Breast epithelium (tissue), 4 donors: Measurements from ENCODE around the gene GABRA4. TPM values are rescaled to one million over a fixed set of nuclear protein-coding genes. Genes with fewer than 3 reads are reported as not detected.

Experiments
- DNase-seq, 2 donors: peaks; one replicate each; pipeline ENCODE4 v3.0.0-alpha.2; 2019; ENCODE audit warnings: low spot score in 2 of 2
- H3K27ac ChIP-seq, 2 donors: fragments of 200-600 bp; sonication (generic) in 1 of 2; one replicate each; pipeline ENCODE4 v1.5.1; 2016 to 2019; ENCODE audit warnings: mild to moderate bottlenecking in 1 of 2
- H3K27me3 ChIP-seq, 2 donors: fragments of 200-600 bp; sonication (generic) in 1 of 2; one replicate each; pipeline versions ENCODE4 v1.5.1 to v1.6.0; 2017 to 2019; ENCODE audit warnings: control low read depth in 1 of 2, mild to moderate bottlenecking in 1 of 2
- H3K36me3 ChIP-seq: fragments of 200-600 bp; one replicate; pipeline ENCODE4 v1.5.1; 2019
- H3K4me1 ChIP-seq, 2 donors: fragments of 200-600 bp; sonication (generic); one replicate each; pipeline ENCODE4 v1.5.1; 2016 to 2019; ENCODE audit warnings: control low read depth in 1 of 2
- H3K4me3 ChIP-seq, 3 donors: fragments of 200-600 bp; sonication (generic); 1 replicate in 2 of 3; 2 replicates in 1 of 3; pipeline ENCODE4 v1.5.1; 2016 to 2019; ENCODE audit warnings: mild to moderate bottlenecking in 3 of 3, moderate library complexity in 2 of 3
- H3K9me3 ChIP-seq, 2 donors: fragments of 200-600 bp; sonication (generic) in 1 of 2; one replicate each; pipeline ENCODE4 v1.5.1; 2016 to 2019; ENCODE audit warnings: control low read depth in 1 of 2
- POLR2A ChIP-seq: fragments of 450-650 bp; IDR thresholded peaks from one replicate; pipeline ENCODE4 v1.6.1; 2016; ENCODE audit warnings: antibody characterized with exemption, mild to moderate bottlenecking, moderate library complexity
- POLR2AphosphoS5 ChIP-seq, 3 donors: sonication (generic); formaldehyde crosslinking; IDR thresholded peaks; one replicate each; pipeline ENCODE4 v1.6.1; 2017; ENCODE audit warnings: antibody characterized with exemption in 3 of 3
- intact Hi-C: fragments of 100-400 bp; cut with DNase I; formaldehyde crosslinking; loops from one replicate; pipeline ENCODE4 v1.15.1; 2023; ENCODE audit warnings: low total_unique reads
- total RNA-seq, 3 donors: library from RNA; depleted of rRNA; stranded (reverse); fragments of >200 nt; gene quantifications; one replicate each; pipeline ENCODE4 v1.1.0, GENCODE V29; 2016
- TF ChIP-seq, protein P1 (sequence below), 3 donors: fragments of 450-650 bp; IDR thresholded peaks; one replicate each; pipeline ENCODE4 v1.5.1; 2016 to 2017; ENCODE audit warnings: antibody characterized with exemption in 3 of 3, mild to moderate bottlenecking in 3 of 3, moderate library complexity in 3 of 3

The GABRA4 gene
- total RNA-seq, 3 donors from 2014 or later: 0.15 TPM; not detected in 2

- intact Hi-C loops: no loop called here
- TF ChIP-seq POLR2A: no peak
- TF ChIP-seq, protein P1, sequence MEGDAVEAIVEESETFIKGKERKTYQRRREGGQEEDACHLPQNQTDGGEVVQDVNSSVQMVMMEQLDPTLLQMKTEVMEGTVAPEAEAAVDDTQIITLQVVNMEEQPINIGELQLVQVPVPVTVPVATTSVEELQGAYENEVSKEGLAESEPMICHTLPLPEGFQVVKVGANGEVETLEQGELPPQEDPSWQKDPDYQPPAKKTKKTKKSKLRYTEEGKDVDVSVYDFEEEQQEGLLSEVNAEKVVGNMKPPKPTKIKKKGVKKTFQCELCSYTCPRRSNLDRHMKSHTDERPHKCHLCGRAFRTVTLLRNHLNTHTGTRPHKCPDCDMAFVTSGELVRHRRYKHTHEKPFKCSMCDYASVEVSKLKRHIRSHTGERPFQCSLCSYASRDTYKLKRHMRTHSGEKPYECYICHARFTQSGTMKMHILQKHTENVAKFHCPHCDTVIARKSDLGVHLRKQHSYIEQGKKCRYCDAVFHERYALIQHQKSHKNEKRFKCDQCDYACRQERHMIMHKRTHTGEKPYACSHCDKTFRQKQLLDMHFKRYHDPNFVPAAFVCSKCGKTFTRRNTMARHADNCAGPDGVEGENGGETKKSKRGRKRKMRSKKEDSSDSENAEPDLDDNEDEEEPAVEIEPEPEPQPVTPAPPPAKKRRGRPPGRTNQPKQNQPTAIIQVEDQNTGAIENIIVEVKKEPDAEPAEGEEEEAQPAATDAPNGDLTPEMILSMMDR (IDR thresholded peaks at IDR 0.05): no peak
- TF ChIP-seq POLR2AphosphoS5 (IDR thresholded peaks at IDR 0.05): no peak
- no peaks in the 10 kb centered on the region for H3K4me1 ChIP-seq
- no peaks in the 10 kb centered on the region for H3K36me3 ChIP-seq
- H3K9me3 ChIP-seq: peaks cover 0 to 11% of the 10 kb centered on the region in 2 donors
- H3K4me3 ChIP-seq: no peak overlapping the region
- H3K27me3 ChIP-seq: no peaks in the 10 kb centered on the region
- no peak overlapping the region for H3K27ac ChIP-seq
- no peak for DNase-seq
These were observed 118.6 kb downstream of the GABRA4 start for GRCh38 chr4:46874811-46875210.

GRCh38 chr4:46870411-46870810, 123.0 kb downstream of the GABRA4 start:
- Histone ChIP-seq H3K27ac (no peak overlapping the region), H3K36me3 (no peaks in the 10 kb centered on the region), H3K9me3 (peaks cover 0 to 11% of the 10 kb centered on the region in 2 donors), H3K4me1 (no peaks in the 10 kb centered on the region), H3K4me3 (no peak overlapping the region), H3K27me3 (no peaks in the 10 kb centered on the region)
- DNase-seq: no peak
- intact Hi-C loops: loop anchor here (2.0 kb wide), 1 partner anchor 56 kb away; no protein-coding TSS in a partner anchor
- TF ChIP-seq POLR2AphosphoS5 (IDR thresholded peaks at IDR 0.05) (no peak), POLR2A (no peak)
- TF ChIP-seq, protein P1 (IDR thresholded peaks at IDR 0.05): no peak

Other genes starting within 250 kb of the GABRA4 start
- gene COX7B2, start 84.3 kb downstream of the GABRA4 start, total RNA-seq: not detected
- 1 to 10 TPM in 1 of 3 donors, not detected in 2; 2.5 TPM for gene GABRB1, start 38.0 kb upstream of the GABRA4 start, total RNA-seq